Measurements from ENCODE around the gene FOXD4L1.
"Not testable (repeated sequence)": the region's sequence is repeated elsewhere in the genome, so short reads cannot be mapped to it uniquely, and the experiment has no call there.

Gene FOXD4L1

DNA sequence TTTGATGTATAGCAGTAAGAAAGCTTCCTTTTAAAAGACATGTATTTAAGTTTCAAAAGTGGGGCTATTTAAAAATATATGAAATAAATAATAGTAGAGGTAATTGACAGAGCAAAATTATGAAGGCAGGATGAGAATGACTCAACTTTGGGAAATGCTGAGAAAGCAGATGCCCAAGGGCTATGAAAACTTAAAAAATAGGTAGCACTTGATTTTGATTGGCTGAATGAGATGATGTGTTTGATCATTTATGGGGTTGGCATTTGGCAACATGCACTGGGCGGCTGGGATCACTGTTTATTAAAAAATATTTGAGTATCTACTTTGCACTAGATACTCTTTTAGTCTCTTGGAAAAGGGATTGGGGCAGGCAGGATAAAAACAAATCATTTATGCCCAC, 26.5 kb downstream of the FOXD4L1 start:
- DNase-seq (ENCODE audit: low read depth) = not testable (repeated sequence)

DNA sequence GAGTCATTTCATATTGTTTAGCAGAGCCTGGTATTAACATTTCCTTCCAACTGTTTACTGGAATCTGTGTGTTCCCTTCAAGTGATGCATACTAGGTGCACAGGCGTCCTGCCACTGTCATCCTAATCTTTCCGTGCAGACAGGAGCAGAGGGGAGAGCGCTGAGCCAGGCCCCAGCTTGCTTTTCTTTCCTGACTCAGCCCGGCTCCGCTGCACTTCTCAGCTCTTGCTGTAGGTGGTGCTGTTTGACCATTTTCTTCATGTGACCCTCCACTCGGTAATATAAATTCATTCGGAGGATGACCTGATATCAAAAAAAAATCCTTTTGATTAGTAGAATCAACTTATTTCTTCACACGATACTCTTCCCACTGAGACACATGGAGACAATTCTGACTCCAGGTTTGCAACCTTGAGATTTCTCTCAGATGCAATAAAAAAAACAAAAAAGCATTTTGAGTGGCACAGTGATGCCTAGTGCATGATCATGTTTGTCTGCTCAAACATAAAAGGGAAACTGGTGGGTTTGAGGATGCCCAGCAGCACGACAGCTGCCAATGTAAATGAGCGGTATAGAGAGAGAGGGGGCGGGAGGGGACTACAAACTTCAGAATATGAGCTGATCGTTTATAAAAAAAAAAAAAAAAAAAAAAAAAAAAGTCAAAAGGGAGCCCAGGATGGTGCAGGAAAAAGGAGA, 29.0 kb downstream of the FOXD4L1 start:
- not testable (repeated sequence) for DNase-seq (ENCODE audit: low read depth)

DNA sequence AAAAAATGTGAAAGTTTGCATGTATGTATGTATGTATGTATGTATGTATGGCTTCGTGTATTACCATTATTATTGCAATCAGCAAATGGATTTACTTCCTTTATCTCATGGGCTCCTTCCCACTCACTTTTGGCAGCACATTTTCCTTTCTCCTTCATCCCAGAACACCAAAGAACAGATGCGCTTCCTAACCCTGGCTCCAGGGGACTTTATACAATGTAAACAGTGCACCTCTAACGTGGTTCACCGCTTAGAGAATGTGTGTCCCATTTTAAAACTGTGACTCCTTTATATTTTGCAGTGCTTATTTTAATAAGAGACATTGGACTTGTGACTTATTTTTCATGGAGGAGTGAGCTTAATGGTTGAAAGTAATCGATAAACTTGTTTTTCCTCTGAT, 29.7 kb downstream of the FOXD4L1 start:
- DNase-seq (ENCODE audit: low read depth) = not testable (repeated sequence)

DNA sequence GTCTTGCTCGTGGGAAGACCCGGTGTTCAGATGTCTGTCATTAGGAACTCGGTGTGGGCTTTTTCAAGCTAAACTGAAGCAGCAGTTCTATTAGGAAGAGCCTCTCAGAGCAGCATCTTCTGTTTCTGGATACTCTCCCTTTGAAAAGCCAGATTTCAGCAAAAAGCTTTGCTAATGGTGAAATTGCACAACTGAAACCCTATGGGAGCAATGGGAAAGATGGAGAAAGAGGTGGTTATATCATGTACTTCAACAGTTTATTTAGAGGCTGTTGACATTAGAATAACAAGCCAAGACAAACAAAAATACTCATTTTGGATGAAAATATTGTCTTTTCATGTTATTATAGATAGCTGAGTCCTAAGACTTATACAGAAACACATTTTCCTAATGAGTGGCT, 30.4 kb downstream of the FOXD4L1 start:
- DNase-seq (ENCODE audit: low read depth) = not testable (repeated sequence)

GRCh38 chr2:113532991-113533390, 34.5 kb downstream of the FOXD4L1 start:
- DNase-seq (ENCODE audit: low read depth) = not testable (repeated sequence)

GRCh38 chr2:113536573-113536972, 38.1 kb downstream of the FOXD4L1 start:
- DNase-seq (ENCODE audit: low read depth) = not testable (repeated sequence)

GRCh38 chr2:113540834-113541203, 42.4 kb downstream of the FOXD4L1 start:
- not testable (repeated sequence) for DNase-seq (ENCODE audit: low read depth)

GRCh38 chr2:113541204-113541975, 42.9 kb downstream of the FOXD4L1 start:
- DNase-seq (ENCODE audit: low read depth) = peak; percentile 2

DNA sequence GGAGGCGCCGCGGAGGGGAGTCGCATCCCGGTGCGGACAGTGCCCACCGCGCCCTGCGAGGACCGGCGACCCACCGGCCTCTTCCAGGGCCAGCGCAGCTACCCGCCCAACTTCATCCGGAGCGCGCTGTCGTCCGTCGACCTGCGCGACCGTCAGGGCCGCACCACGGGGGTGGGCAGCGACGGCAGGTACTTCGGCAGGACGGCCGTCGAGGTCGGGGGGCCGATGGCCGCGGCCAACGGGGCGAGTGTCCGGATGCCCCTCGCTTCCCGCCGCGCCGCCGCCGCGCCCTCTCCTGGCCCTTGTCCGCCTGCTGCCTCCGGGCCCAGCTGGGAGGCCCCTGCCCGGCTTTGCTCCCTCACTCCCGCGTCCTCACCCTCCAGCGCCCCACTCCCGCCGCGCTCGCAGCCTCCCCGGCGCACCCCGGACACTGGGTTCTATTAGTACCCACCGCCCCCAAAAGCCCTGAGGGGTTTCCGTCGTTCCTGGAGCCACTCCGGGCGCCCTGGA, 43.6 kb downstream of the FOXD4L1 start:
- DNase-seq (ENCODE audit: low read depth) = not testable (repeated sequence)

- DNase-seq (ENCODE audit: low read depth) = not testable (repeated sequence)
These were observed 44.1 kb downstream of the FOXD4L1 start for GRCh38 chr2:113542529-113542928.

Data from T follicular helper cell (primary cell).